ENCODE data around the gene TAF1A.

DNA sequence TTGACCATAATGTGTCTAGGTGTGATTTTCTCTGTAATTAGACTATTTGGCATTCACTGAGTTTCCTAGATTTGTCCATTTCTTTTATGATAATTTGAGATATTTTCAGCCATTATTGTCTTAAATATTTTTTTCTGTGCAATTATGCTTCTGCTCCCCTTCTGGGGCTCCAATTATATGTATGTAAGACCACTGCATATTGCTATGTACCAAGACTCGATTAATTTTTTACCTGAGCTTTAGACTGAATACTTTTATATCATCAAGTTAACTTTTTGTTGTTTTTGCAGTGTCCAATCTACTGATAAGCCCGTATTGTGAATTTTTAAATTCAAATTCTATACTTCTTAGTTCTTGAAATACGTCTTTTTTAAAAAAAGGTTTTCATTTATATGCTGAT is 5.1 kb upstream of the TAF1A start:
- TF ChIP-seq ZNF274 (IDR thresholded peaks at IDR 0.05; ENCODE audit: low read depth, low read length): no peak
- no peak for TF ChIP-seq SUZ12 (IDR thresholded peaks at IDR 0.05; ENCODE audit: extremely low read depth, insufficient read depth, insufficient read length)
- no peak for TF ChIP-seq YY1 (IDR thresholded peaks at IDR 0.05; ENCODE audit: insufficient read depth, insufficient read length)
